Measurements from ENCODE around the gene GALNT9.

The GALNT9 gene

DNA sequence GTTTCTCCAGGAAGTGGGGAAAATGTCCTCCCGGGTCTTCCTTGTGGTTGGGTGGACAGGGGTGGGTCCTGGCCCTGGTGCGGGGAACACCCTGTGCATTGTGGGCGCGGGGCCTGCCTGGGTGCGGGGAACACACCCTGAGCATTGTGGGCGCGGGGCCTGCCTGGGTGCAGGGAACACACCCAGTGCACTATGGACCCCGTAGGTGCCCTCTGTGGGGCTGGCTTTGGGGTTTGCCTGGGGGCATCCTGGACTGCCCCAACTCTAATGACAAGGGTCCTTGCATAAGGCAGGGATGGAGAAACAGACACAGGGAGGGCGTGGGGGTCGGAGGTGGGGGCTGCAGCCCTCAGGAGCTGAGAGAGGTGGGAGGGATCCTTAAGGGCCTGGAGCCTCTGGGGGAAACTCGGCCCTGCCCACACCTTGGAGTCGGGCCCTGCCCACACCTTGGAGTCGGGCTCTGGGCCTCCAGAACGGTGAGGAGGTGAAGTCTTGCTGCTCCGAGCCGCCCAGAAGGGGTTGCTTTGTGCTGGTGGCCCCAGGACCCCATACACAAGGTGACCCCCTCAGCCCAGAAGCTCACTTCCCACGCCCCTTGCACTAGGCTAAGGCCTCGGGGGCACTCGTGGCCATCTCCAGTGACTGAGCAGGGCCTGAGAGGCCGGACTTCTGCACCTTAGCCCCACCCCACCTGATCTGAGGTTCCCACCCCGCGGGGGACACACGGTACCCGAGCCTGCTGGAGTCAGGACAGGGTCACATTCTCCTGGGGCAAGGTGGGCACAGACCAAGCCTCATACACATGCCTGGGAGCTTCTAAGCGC, 69.3 kb downstream of the GALNT9 start:
- Histone ChIP-seq H3K4me1 (ENCODE audit: low read length) (no peaks in the 10 kb centered on the region), H4K20me1 (ENCODE audit: insufficient read depth, low read length) (no peaks in the 10 kb centered on the region), H2AFZ (ENCODE audit: low read depth, low read length) (no peak overlapping the region), H3K36me3 (replicated peaks; ENCODE audit: low read depth, low read length) (no peaks in the 10 kb centered on the region), H3K79me2 (ENCODE audit: low read length) (no peaks in the 10 kb centered on the region), H3K9ac (ENCODE audit: low read length) (no peak overlapping the region), H3K27me3 (ENCODE audit: low read depth, low read length) (no peaks in the 10 kb centered on the region), H3K4me3 (ENCODE audit: low read length) (no peak overlapping the region), H3K27ac (ENCODE audit: low read length) (no peak overlapping the region), H3K9me3 (ENCODE audit: insufficient read depth, low read length) (no peaks in the 10 kb centered on the region), H3K4me2 (ENCODE audit: low read length) (no peak overlapping the region)
- no peak for TF ChIP-seq CTCF (IDR thresholded peaks at IDR 0.05; ENCODE audit: low read depth, low read length)
- no peak for TF ChIP-seq EZH2phosphoT487 (IDR thresholded peaks at IDR 0.05; ENCODE audit: low read depth)

GRCh38 chr12:132259364-132259871, 70.0 kb downstream of the GALNT9 start:
- no peak for TF ChIP-seq CTCF (IDR thresholded peaks at IDR 0.05; ENCODE audit: low read depth, low read length)
- TF ChIP-seq EZH2phosphoT487 (IDR thresholded peaks at IDR 0.05; ENCODE audit: low read depth), result no peak
- no peaks in the 10 kb centered on the region for H3K79me2 ChIP-seq (ENCODE audit: low read length)
- H3K36me3 ChIP-seq (replicated peaks; ENCODE audit: low read depth, low read length), result no peaks in the 10 kb centered on the region
- no peak overlapping the region for H3K27ac ChIP-seq (ENCODE audit: low read length)
- H4K20me1 ChIP-seq (ENCODE audit: insufficient read depth, low read length), result no peaks in the 10 kb centered on the region
- H3K4me1 ChIP-seq (ENCODE audit: low read length), result no peaks in the 10 kb centered on the region
- no peaks in the 10 kb centered on the region for H3K9me3 ChIP-seq (ENCODE audit: insufficient read depth, low read length)
- no peak overlapping the region for H3K9ac ChIP-seq (ENCODE audit: low read length)
- H3K4me3 ChIP-seq (ENCODE audit: low read length), result no peak overlapping the region
- H3K27me3 ChIP-seq (ENCODE audit: low read depth, low read length), result no peaks in the 10 kb centered on the region
- no peak overlapping the region for H2AFZ ChIP-seq (ENCODE audit: low read depth, low read length)
- no peak overlapping the region for H3K4me2 ChIP-seq (ENCODE audit: low read length)

DNA sequence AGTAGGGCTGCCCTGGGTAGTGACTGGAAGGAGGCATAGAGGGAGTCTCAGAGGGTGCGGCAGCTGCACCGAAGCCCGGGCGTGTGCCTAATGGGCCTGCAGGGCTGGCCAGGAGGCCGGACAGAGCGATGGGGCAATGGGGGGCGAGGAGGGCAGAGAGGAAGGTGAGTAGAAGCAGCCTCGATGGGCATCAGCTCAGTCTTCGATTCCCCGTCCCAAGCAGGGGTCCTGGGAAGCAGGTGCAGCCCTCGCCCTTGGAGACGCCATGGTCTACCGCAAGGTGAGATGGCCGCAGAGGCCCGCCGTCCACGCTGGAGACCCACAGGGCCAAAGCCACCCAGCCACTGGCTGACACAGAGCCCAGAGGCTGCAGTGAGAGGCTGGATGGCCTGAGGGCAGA, 70.8 kb downstream of the GALNT9 start:
- no peaks in the 10 kb centered on the region for H3K9me3 ChIP-seq (ENCODE audit: insufficient read depth, low read length)

More for the DNA sequence above, 70.8 kb downstream of the GALNT9 start:
- no peak for TF ChIP-seq CTCF (IDR thresholded peaks at IDR 0.05; ENCODE audit: low read depth, low read length)
- no peak overlapping the region for H3K4me3 ChIP-seq (ENCODE audit: low read length)
- no peaks in the 10 kb centered on the region for H3K36me3 ChIP-seq (replicated peaks; ENCODE audit: low read depth, low read length)
- H4K20me1 ChIP-seq (ENCODE audit: insufficient read depth, low read length), result no peaks in the 10 kb centered on the region
- no peaks in the 10 kb centered on the region for H3K4me1 ChIP-seq (ENCODE audit: low read length)
- no peaks in the 10 kb centered on the region for H3K79me2 ChIP-seq (ENCODE audit: low read length)
- no peak overlapping the region for H3K27ac ChIP-seq (ENCODE audit: low read length)
- H3K4me2 ChIP-seq (ENCODE audit: low read length), result no peak overlapping the region
- H2AFZ ChIP-seq (ENCODE audit: low read depth, low read length), result no peak overlapping the region
- H3K27me3 ChIP-seq (ENCODE audit: low read depth, low read length), result no peaks in the 10 kb centered on the region
- H3K9ac ChIP-seq (ENCODE audit: low read length), result no peak overlapping the region

Measured in OCI-LY3 (cell line).